NCI-H187 (cell line): ENCODE data around the gene CRB1.
A peak's percentile ranks its signal among the peaks of the same experiment; 100 is the strongest.

Source experiments
- DNase-seq, 2 experiments: peaks; one replicate each; lab custom pipeline; 2025; lab: John Stamatoyannopoulos, UW

Gene CRB1

DNA sequence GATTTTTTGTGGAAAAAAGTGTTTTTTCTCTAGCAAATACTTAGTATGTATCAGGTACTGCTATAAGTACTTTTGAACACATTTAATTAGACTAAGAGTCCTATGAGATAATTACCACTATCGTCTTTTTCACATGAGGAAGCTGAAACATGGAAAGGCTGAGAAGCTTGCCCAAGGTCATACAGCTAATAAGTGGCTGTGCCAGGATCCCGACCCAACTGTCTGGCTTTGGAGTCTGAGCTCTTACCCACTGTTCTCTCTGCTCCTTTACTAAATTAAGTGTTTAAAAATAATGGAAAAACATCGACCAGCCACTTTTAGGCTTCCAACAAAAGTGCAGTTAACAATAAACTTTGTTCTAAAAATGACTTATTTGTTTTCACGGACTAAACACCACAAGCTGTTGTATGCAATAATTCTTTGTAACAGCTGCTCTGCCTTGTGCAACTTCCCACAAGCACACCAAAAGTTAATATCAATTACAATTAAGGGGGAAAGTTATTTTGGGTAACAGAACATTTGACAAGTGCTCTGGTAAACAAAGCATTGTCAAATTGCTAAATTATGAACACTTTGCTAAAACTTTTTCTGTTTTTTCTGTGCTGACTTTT, 75.7 kb downstream of the CRB1 start:
- no peak for DNase-seq

GRCh38 chr1:197351821-197352440, 83.9 kb downstream of the CRB1 start:
- no peak for DNase-seq

DNA sequence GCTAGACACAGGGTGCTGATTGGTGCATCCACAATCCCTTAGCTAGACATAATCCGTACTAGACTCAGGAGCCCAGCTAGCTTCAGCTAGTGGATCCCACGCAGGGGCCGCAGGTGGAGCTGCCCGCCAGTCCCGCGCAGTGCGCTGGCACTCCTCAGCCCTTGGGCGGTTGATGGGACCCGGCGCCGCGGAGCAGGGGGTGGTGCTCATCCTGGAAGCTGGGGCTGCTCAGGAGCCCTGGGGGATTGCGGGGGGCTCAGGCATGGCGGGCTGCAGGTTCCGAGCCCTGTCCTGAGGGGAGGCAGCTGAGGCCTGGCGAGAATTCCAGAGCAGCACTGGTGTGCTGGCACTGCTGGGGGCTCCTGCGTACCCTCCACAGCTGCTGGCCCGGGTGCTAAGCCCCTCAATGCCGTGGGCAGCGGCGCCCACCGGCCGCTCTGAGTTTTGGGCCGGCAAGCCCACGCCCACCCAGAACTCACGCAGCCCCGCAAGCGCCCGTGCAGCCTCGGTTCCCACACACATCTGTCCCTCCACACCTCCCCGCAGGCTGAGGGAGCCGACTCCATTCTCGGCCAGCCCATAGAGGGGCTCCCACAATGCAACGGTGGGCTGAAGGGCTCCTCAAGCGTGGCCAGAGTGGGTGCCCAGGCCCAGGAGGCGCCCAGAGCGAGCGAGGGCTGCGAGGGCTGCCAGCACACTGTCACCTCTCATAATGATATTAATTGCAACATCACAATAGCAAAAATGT, 87.4 kb downstream of the CRB1 start:
- DNase-seq, result no peak

- peak in 1 of 2 experiments; percentile 1 for DNase-seq
Observed at GRCh38 chr1:197356723-197357533, 88.9 kb downstream of the CRB1 start.

DNA sequence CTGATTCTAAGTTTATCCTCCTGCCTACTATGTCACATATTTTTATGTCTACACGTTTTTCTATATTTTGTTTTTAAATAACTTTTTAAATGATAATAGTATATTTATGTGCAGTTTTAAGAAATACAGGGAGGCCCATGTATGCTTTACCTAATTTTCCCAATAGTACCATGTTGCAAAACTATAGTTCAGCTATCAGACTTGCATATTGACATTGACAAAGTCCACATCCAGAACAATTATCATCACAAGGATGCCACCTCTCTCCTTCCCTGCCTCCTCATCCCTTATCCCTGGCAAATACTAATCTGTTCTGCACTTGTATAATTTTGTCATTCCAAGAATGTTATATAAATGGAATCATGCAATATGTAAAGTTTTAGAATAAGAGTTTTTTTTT, 90.9 kb downstream of the CRB1 start:
- DNase-seq, result no peak

- DNase-seq, result no peak
Observed at GRCh38 chr1:197360068-197360467, 92.0 kb downstream of the CRB1 start.

- DNase-seq, result no peak
Observed at GRCh38 chr1:197362871-197363270, 94.8 kb downstream of the CRB1 start.

- DNase-seq, result no peak
Observed at GRCh38 chr1:197363855-197364254, 95.8 kb downstream of the CRB1 start.

DNA sequence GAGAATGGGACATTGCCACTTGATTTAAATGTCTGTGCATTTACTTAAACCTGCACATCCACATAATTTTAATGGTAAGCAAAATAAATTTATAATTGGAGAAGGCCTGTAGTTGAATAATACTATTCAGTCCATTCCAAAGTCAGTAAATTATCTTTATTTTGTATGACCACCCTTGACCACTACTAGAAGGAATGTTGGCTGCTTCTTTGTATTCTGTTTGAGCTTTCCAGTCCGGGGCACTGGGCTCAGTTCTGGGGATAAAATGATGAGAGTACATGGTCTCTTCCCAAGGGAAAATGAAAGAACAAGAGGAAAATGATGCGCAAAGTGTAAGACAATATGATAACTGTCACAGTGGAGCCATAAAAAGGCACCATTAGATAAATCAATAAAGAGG, 98.9 kb downstream of the CRB1 start:
- no peak for DNase-seq

- DNase-seq, result no peak
Observed at GRCh38 chr1:197367627-197368026, 99.6 kb downstream of the CRB1 start.

DNA sequence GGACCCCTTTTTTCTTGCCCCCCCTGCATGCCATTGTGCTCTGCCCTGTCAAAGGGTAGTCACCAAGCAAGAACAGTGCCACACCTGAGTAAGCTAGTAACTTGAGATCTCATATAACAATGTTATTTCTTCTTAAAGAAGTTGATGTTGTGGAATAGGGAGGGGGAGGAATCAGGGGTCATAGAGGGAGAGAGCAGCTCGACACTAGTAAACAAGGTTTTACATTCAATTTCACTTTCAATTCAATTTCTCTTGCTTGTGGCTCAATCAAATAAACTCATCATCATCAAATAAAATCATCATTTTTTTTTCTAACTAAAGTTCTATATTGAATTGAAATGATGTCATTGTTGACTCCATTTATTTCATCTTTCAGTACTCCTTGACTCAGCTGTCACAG, 106.4 kb downstream of the CRB1 start:
- DNase-seq, result no peak

- no peak for DNase-seq
Observed at GRCh38 chr1:197384471-197384870, 116.4 kb downstream of the CRB1 start.

DNA sequence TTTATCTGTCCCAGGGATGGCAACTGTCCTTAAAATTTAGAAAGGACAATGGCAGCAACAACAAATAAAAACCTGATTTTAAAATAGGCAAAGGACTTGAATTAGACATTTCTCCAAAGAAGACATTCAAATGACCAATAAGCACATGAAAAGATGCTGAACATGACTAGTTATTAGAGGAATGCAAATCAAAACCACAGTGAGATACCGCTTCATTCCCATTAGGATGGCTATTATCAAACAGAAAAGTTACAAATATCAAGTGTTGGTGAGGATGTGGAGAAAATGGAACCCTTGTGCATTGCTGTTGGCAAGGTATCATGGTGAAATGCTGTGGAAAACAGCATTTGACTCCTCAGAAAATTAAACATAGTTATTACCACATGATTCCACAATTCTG, 120.7 kb downstream of the CRB1 start:
- DNase-seq, result no peak

GRCh38 chr1:197390856-197391255, 122.8 kb downstream of the CRB1 start:
- no peak for DNase-seq

DNA sequence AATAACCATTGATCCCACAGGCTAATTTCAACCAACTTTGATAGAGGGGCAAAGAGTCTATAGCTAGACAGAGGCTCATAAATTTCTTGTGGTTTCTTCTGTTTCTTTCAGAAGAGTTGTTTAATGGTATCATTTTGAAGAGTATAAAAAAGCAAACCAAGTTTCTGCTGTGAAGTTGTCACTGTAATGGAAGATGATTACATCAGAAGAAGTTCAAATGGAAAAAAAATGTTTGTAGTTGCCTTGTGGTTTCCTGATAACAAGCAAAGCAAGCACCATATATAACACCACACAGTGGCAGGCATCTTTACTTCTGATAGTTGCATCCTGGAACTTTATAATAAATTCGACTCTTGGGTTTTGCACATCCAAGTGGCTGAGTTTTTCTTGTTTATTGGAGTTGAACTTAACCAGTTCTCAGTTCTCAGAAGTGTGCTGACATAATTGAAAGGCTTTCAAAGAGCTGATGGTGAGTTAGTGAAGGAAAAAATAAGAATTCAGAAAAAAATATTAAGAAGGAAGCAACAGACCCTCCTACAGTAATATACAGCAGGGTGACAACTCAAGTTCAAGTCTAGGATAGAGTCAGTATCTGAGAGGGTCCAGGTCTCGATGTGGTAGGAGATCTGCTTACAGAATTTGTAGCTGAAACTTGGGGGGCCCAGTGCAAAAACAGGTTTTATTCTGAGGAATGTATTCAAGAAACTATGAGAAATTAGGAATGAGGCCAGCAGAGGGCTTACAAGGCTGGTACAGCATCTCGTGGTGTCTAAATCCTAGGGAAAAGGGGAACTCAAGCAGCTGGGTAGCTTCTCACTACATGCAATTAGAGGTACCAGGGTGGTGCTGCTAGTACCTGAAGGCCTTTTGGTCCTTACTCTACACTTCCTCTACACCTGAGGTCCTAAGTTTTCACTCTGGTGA, 123.5 kb downstream of the CRB1 start:
- no peak for DNase-seq

DNA sequence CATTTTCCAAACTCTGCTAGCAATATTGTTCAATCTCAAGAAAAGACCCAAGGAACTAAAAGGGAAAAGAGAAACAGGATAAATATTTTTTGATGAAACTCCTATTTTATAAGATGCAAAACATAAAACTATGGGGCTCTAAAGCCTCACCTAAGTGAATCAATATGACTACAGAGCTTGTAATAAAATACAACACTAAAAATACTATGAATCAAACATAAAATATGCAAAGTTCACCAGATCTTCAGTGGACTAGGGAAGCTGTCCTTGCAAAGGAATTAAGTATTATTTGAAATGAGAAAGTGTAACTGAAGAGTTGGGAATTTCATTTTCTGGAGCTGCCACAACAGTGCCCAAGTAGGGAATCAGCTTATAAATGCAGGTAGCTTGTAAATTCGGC, 124.5 kb downstream of the CRB1 start:
- DNase-seq, result no peak

DNA sequence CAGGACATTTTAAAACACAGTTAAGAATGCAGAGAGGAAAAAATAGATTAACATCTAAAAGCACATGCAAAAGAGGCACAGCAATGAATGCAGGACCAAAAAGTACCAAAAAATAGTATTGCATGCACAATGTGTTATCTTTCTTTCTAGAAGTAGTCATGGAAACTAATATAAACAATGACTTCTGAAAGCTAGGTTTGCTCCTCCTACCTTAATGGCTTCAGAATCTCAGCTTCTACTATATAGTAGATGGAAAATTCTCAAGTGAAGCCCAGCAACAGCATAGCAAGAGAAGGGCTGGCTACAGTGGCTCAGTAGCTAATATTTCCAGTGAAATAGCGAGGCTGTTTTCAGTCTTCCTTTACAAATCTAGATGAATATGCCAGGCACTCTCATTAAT, 125.1 kb downstream of the CRB1 start:
- DNase-seq, result no peak

- no peak for DNase-seq
Observed at GRCh38 chr1:197393772-197394171, 125.7 kb downstream of the CRB1 start.

DNA sequence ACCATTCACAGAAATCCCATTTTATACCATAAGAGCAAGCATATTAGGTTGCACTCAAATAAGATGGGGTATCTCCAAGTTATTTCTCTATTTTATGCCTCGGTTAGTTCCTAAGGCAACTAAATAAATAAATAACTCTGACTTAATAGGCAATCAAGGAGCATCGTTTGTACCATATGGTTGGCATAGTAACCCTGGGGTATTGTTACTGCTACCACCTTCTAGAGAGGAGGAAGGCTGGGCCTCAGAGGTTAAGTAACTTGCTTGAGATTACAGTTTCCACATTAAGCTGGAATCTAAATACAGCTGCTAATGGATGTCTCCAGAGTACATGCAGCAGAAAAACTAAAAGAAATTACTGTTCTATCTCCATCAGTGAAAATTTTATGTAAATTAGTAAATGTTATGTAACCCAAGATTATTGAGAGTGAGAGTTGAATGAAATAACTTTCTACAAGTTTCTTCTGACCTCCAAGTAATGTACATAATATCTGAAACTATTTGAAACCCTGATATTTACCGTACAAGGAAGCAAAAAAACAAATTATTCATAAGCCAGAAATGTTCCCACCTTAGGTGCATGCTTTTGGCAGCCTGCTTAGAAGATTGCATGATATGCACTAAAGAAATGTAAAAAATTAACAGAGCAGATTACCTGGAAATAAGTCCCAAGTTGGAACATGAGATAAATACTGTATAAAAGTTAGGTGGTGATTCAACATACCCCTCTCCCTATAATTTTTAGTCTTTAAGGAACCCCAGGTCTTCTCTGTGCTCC, 127.0 kb downstream of the CRB1 start:
- no peak for DNase-seq

- DNase-seq, result no peak
Observed at GRCh38 chr1:197397895-197398294, 129.8 kb downstream of the CRB1 start.
